HG02870 (cell line): ENCODE data around the gene LRRC51.

Experiments
- ATAC-seq: cut with Tn5 transposase; IDR thresholded peaks from one replicate; pipeline ENCODE4 v1.9.1; 2021; ENCODE audit warnings: mild to moderate bottlenecking, moderate library complexity; ENCODE audit not compliant: unreplicated experiment

The LRRC51 gene

GRCh38 chr11:72069787-72070251 is 10.8 kb upstream of the LRRC51 start:
- ATAC-seq: no peak

- ATAC-seq: no peak
Observed at GRCh38 chr11:72070491-72070890, 10.2 kb upstream of the LRRC51 start.

GRCh38 chr11:72072348-72072747 is 8.3 kb upstream of the LRRC51 start:
- ATAC-seq: no peak

GRCh38 chr11:72075109-72075508 is 5.5 kb upstream of the LRRC51 start:
- no peak for ATAC-seq

GRCh38 chr11:72075756-72076155 is 4.9 kb upstream of the LRRC51 start:
- no peak for ATAC-seq

GRCh38 chr11:72078477-72078876 is 2.2 kb upstream of the LRRC51 start:
- ATAC-seq: no peak

- ATAC-seq: no peak
Observed at GRCh38 chr11:72079819-72080325, 778 bp upstream of the LRRC51 start.

- no peak for ATAC-seq
Observed at GRCh38 chr11:72081184-72081644, 564 bp downstream of the LRRC51 start.

GRCh38 chr11:72081821-72082453 is 1.3 kb downstream of the LRRC51 start:
- no peak for ATAC-seq

GRCh38 chr11:72083414-72083813 is 2.8 kb downstream of the LRRC51 start:
- no peak for ATAC-seq

- ATAC-seq: no peak
Observed at GRCh38 chr11:72084076-72084475, 3.4 kb downstream of the LRRC51 start.

GRCh38 chr11:72084965-72085364 is 4.3 kb downstream of the LRRC51 start:
- no peak for ATAC-seq

GRCh38 chr11:72085621-72086351 is 5.1 kb downstream of the LRRC51 start:
- no peak for ATAC-seq

- ATAC-seq: no peak
Observed at GRCh38 chr11:72088076-72088808, 7.6 kb downstream of the LRRC51 start.

- no peak for ATAC-seq
Observed at GRCh38 chr11:72091292-72091691, 10.6 kb downstream of the LRRC51 start.

- ATAC-seq: no peak
Observed at GRCh38 chr11:72098741-72099140, 18.1 kb downstream of the LRRC51 start.

- no peak for ATAC-seq
Observed at GRCh38 chr11:72100009-72100408, 19.4 kb downstream of the LRRC51 start.

- no peak for ATAC-seq
Observed at GRCh38 chr11:72100462-72100861, 19.8 kb downstream of the LRRC51 start.

- no peak for ATAC-seq
Observed at GRCh38 chr11:72102162-72102561, 21.5 kb downstream of the LRRC51 start.

- ATAC-seq: no peak
Observed at GRCh38 chr11:72102631-72102945, 21.9 kb downstream of the LRRC51 start.

GRCh38 chr11:72102946-72103753 is 22.5 kb downstream of the LRRC51 start, which contains the start of gene LAMTOR1:
Gene LAMTOR1 (minus strand): TSS chr11:72103297. CDS start chr11:72103224, 73 bp downstream.
- ATAC-seq: peak; percentile 87
